GM19463 (cell line): ENCODE data around the gene ITPR1.

ENCODE experiments used
- ATAC-seq: cut with Tn5 transposase; IDR thresholded peaks from one replicate; pipeline ENCODE4 v1.9.1; 2021; ENCODE audit warnings: mild to moderate bottlenecking, moderate library complexity; ENCODE audit not compliant: unreplicated experiment

Gene ITPR1

DNA sequence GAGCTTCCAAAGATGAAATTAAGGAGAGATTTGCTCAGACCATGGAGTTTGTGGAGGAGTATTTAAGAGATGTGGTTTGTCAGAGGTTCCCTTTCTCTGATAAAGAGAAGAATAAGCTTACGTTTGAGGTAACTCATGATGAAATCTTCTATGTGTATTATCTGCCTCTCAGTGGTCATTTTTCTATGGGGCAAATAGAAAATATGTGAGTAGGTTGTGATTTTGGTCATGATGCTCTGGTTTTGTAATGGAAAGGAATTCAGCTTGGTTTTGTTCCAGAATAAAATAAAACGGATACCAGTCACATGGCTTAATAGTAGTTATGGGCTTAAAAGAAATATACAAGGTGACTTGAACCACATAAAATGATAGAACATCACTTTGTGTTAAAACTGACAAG, 181.1 kb downstream of the ITPR1 start:
- no peak for ATAC-seq

DNA sequence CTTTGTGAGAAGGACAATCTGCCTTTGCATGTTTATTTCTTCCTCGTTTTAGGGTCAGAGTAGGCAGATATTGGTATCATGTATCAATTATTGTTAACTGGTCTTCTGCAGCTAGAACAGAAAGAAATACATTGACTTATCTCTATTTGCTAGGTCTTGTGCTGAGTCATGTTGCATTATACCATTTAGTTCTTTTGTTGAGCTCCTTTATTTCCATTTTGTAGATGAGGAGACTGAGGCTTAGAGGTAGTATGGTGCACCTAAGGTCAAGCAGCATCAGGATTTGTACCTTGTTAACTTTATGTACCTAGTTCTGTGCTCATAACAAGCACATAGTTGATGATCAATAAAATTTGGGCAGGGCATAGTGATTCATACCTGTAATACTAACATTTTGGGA, 182.6 kb downstream of the ITPR1 start:
- ATAC-seq: no peak

DNA sequence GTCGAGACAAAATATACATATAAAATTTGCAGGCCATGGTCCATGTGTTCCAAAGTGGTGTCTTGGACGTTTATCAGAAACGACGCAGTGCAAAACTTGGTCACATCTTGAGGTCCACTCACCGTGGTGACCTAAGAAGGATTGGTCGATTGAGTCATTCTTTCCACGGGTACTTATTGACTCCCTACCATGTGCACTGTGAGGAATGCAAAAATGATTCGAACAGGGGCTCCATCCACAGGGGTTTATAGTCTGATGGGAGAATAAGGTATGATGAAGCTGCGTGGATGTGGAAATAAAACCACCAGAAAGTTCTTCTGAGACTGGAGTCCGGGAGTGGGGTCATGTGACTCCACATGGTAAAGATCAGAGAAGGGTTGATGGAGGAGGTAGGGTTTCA, 185.2 kb downstream of the ITPR1 start:
- no peak for ATAC-seq

DNA sequence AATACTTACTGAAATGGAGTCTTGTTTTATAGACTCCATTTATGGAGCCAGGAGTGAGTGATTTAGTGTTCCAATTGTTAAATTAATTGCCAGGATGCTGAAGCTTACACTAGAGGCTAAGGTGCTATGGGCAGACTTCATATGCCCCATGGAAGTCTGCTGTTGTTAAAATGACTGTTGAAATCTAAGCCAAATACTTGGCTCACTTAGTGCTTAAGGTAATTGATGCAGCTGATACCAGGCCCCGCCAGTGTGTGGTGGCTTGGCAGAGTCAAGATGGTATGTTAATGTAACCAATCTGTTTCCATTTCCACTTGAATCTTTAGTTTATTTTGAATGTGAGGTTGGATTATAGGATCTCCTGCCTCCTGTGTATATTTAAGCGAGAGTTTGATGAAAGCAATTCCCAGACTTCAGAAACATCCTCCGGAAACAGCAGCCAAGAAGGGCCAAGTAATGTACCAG, 187.1 kb downstream of the ITPR1 start:
- no peak for ATAC-seq

DNA sequence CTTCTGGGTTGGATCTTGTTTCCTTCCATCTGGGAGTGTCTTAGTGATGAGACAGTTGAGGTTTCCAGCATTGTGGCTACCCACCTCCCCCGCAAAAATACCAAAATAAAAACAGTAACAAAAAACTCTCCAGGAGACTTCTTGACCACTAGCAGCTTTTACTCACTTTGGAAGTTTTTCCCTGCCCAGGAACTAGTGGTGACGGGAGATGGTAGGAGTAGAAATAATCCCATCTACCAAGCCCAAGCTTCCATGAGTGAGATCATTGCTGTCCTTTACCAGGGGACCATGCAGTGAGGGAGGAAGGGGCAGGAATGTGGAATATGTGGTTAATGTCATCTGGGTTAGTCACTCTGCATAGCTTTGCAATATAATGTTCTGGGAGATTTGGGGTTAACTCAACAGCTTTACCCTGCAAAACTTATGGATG, 187.7 kb downstream of the ITPR1 start:
- no peak for ATAC-seq

DNA sequence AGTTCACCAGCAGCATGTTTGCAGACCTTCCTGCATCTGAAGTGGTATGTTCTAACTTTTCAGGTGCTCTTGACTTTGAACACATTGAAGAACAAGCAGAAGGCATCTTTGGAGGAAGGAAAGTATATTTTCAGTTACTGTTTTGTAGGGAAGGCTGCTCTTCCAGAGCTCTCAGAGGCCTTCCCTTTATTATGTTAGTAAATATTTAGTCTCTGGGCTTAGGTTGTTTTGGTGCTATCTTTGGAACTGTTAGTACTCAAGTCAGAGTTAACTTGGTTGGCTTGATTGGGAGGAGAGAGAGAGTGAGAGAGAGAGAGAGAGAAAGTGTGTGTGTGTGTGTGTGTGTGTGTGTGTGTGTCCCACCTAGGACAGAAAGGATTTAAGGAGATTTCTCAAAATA, 188.2 kb downstream of the ITPR1 start:
- ATAC-seq: no peak

DNA sequence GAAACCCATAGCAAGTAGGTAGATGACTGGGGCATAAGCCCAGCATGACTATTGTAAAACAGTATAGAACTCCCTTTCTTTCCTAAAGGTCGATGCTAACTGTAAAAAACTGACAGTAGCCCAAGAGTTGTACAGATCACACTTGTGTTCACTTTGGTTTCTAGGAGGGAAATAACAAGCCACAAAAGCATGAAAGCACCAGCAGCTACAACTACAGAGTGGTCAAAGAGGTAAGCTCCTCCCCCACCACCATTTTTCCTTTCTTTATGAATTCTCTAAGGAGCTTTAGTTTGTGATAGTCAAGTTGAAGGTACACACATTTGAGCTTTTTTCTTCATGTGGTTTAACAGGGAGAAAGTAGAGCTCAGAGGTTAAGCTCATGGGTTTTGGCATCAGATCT, 191.0 kb downstream of the ITPR1 start:
- ATAC-seq: no peak

DNA sequence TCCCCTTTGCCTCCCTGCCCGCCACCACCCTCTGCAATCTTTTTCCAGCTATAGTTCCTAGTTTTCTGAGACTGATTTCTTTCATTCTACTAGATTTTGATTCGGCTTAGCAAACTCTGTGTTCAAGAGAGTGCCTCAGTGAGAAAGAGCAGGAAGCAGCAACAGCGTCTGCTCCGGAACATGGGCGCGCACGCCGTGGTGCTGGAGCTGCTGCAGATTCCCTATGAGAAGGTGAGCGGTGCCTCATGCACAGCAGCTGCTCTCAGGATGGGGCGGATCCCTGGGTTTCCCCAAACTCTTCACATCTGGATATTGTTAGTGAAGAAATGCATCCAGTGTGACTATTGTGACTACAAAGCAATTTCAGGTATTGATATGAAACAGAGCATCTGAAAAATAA, 191.8 kb downstream of the ITPR1 start:
- no peak for ATAC-seq

DNA sequence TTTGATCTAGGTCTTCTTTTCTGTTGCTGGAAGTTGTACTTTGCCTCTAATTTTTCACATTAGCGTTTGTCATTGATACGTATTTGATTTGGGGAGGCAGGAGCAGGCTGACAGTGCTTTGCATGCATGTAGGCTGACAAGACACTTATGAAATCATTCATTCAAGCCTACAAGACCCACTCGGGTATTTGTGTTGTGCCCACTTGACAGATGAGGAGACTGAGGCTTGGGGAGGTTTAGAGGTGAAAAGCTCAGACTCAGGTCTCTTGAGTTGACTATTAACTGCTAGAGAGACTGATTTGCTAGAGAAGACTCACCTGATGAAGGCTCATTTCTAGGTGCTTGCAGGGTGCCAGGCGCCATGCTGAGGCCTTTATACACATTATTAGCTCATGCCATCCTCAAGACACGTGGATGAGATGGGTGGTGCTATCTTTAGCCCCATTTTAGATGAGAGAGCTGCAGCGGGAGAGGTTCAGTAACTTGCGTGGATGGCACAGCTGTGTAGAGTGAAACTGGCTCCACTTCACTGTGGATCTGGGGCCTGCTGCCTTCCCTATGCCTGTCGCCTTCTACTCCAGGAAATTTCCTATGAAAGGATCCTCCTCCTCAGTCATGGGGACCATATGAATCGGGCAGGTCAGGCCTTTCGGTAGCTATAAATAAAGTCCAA, 192.7 kb downstream of the ITPR1 start:
- ATAC-seq: no peak

DNA sequence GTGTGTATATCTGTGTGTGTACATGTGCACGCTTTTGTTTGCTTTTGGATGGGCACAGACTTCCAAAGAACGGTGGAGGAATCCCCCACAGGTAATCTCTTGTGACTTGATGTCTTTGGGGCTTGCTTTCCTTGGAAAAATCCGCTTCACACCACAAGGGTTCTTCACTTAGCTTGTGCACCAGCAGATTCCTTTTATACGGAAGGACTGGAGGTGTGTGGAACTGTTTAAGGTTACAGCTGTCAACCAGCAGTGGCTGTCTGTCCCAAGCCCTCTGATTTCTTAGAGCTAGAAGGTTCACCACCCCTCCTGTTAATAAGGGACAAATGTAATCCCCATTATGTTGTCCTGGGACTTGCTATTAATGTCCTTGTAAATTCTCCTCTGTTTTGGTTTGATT, 193.5 kb downstream of the ITPR1 start:
- ATAC-seq: no peak

DNA sequence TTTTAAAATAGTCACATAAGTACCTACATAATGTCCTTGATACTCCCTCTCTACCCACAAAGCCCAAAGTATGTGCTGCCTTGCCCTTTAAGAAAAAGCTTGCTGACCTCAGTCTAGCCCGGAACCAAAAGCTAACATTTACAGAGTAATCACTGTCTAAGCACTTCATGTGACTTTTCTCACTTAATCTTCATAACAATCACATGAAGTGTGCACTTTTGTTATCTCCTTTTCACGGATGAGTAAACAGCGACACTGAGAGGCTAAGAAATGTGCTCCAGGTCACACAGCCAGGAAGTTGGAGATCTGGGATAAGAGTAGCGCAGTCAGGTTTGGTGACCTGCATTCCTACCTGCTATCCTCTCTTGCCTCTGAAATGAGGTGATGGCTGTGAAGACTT, 194.0 kb downstream of the ITPR1 start:
- ATAC-seq: no peak

DNA sequence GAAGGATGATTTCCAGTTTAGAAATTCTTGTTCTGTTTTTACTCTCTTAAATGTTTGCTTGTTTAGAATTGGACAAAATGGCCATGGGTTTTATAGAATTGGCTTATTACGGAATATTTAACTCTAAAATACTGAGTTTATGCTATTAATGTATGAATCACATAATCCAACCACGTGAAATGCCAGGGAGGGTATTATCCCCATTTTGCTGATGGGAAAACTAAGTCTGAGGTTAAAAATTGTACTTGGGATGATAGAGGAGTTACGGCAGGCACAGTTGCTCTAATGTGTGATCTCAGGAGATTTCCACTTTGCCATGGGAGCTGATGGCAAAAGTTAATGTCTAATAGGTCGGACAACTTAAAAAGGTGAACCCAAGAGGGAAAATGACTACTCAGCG, 194.4 kb downstream of the ITPR1 start:
- no peak for ATAC-seq

DNA sequence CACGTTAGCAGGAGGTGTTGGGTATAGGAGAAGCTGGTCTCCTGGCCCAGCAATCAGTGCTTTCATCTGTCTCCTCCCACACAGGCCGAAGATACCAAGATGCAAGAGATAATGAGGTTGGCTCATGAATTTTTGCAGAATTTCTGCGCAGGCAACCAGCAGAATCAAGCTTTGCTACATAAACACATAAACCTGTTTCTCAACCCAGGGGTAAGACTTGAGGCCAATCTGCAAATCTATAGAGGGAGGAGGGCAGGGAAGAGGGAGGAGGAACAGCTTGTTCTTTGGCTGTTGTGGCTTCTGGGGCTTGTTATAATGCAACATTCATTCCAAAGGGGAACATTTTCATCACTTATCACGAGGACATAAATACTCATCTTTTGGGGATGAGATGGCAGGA, 195.3 kb downstream of the ITPR1 start:
- ATAC-seq: no peak

DNA sequence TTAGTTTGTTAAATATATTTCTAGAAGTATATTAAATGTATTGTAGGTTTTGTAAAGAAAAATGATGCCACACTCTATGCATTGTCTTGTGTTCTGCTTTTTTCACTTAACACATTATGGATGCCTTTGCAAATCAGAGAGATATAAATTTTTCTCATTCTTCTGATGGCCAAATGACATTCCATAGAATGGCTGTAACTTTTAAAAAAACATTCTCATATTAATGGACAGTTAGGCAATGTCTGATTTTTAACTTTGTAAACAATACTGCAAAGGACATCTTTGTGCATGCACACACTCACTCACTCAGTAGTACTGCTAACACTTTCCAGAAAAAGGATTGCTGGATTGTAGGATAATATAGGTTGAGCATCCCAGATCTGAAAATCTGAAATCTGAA, 195.9 kb downstream of the ITPR1 start:
- ATAC-seq: no peak

DNA sequence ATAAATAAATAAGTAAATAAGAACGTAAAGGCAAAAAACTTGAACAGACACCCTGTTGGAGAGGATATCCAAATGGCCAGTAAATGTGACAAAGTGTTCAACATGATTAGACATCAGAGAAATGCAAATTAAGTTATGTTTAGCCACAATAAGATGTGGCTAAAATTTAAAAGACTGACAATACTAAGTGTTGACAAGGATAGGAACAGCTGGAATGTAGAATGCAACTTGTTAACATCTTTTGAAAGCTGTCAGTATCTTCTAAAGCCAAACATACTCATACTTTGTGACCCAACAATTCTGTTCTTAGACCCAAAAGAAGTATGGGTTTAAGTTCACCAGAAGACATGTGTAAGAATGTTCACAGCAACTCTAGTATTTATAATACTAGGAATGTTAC, 197.1 kb downstream of the ITPR1 start:
- no peak for ATAC-seq

DNA sequence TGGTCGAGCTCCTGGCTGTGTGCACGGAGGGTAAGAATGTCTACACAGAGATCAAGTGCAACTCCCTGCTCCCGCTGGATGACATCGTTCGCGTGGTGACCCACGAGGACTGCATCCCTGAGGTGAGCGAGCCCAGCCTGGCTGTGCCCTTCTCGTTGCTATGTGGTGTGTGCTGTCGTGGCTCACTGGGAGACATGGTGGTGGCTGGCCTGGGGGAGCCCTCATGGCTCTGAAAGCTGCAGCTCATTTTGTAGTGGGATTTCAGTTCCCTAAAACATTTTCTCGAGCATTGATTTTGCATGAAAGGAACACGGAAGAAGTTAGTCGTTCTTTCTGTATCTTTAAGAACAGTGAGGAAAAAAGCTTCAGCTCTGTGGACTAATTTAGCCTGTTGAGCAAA, 200.5 kb downstream of the ITPR1 start:
- peak; percentile 93 for ATAC-seq

DNA sequence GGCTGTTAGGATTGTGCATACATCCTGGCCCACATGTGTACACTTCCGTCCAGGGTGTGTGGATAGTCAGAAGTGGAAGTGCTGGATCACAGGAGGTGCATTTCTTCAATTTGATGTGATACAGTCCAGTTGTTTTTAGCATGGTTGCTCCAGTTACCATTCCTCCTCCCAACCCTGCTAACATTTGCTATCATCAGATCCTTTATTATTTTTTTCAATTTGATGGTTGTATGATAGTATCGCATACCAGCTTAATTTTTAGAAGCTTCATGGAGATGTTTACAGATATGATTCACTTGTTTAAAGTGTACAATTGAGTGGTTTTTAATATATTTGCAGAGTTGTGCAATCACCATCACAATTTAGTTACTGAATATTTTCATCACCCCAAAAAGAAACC, 202.7 kb downstream of the ITPR1 start:
- no peak for ATAC-seq

DNA sequence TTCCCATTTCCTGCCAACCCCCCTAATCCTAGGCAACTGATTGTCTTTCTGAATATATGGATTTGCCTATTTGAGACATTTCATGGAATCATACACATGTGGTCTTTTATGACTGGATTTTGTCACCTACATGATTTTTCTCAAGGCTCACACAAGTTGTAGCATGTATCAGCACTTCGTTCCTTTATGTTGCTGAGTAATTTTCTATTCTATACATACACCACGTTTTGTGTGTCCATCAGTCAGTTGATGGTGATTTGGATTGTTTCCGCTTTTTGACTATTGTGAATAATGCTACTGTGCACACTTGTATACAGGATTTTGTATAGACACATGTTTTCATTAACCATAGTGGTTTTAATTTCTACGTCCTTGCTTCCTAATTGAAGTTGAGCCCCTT, 203.1 kb downstream of the ITPR1 start:
- ATAC-seq: no peak

DNA sequence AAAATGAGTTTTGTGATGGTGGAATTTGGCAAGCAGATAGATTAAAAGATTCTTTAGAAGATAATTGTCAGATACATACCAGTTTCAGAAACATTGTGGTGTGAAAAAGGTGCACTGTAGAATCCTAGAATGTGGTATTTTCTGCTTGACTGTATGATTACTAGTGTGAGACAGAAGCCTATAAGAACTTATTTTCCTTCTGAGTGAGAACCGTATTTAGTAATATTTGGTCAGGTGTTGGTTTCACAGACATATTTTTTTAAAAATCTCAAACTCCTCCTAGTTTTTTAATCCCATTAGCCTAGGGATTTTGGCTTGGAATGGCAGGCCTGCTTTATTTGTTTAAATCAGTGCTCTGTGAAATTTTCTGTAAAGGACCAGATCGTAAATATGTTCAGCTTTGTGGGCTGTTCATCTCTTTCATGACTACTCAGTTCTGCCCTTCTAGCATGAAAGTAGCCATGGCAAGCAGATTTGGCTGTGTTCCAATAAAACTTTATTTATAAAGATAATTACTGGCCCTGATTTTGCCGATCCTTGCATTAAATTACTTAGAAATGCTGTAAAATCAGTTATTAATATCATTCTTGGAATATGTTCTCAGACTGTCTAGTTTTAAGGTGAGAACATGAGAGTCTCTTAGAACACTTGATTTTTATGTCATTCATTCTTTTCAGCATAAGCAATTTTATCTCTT, 205.1 kb downstream of the ITPR1 start:
- no peak for ATAC-seq

DNA sequence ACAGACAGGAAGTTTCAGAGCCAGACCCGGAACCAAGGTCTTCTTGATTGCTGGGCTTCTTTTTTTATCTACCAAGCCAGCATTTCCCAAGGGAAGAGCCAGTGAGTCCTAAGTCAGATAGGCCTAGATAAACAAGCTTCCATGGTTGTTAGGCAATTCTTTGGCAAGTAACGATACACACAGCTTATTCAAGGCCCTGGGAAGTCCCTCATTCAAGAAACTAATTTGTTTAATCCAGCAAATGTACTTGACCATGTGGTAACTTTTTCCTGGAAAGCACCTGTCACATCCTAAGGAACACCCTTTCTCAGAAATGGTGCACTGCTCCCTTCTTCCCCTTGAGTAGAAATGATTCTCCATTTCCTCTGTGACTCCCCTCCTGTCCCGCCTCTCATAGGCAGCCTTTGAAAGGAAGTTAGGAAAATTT, 209.9 kb downstream of the ITPR1 start:
- no peak for ATAC-seq

DNA sequence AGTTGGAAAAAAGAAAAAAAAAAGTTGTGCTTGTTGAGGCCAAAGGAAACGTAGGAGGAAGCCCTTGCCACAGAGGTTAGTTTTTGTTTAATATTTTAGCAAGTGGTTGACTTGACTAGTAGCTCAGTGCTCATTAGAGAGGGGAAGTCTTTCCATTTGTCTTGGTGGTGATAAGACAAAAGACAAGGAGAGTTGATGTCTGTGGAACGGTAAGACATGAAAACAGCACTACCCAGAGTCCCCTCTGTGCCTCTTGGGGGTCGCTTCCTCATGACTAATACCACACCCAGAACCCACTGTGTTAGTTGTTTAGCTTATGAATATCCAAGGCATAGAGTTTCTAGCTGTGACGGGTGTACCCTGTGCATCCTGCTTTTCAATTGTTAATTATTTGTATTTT, 211.4 kb downstream of the ITPR1 start:
- no peak for ATAC-seq

DNA sequence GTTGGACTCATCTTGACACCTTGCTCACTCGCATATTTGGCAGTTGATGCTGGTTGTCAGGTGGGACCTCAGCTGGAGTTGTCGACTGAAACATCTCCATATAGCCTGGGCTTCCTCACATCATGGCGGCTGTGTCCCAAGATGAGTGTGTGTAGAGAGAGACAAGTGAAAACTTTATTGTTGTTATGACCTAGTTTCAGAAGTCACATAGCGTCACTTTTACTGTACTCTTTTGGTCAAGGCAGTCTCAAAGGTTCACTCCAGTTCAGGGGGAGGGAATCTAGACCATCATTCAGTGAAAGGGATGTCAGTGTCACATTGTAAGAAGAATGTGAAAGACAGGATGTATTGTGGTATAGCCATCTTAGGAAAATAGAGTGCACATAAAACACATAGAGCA, 214.2 kb downstream of the ITPR1 start:
- ATAC-seq: no peak

DNA sequence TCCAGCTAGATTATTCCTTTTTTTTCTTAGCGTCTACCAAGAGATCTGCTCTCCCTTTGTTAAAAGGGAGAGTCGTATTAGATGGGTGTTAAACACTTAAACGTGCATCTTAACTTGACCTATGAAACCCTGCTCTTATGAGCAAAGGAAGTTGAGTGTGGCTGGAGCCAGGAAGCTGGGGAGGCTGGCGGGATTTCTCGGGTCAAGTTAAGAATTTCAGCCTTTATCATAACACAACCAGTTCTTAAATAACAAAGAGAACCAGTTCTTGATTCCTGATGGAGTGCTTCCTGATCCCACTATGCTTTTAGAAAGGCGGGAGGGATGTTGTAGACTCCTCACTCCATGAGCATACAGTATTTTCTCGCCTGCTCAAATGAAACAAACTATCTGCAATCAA, 215.1 kb downstream of the ITPR1 start:
- ATAC-seq: no peak
